Measurements from ENCODE around the gene HCN2. TPM values are rescaled to one million over a fixed set of nuclear protein-coding genes. Genes with fewer than 3 reads are reported as not detected.

The HCN2 gene
- total RNA-seq, 4 donors from 2014 or later = 0.14 to 1.00 (median 0.64) TPM; not detected in 1

DNA sequence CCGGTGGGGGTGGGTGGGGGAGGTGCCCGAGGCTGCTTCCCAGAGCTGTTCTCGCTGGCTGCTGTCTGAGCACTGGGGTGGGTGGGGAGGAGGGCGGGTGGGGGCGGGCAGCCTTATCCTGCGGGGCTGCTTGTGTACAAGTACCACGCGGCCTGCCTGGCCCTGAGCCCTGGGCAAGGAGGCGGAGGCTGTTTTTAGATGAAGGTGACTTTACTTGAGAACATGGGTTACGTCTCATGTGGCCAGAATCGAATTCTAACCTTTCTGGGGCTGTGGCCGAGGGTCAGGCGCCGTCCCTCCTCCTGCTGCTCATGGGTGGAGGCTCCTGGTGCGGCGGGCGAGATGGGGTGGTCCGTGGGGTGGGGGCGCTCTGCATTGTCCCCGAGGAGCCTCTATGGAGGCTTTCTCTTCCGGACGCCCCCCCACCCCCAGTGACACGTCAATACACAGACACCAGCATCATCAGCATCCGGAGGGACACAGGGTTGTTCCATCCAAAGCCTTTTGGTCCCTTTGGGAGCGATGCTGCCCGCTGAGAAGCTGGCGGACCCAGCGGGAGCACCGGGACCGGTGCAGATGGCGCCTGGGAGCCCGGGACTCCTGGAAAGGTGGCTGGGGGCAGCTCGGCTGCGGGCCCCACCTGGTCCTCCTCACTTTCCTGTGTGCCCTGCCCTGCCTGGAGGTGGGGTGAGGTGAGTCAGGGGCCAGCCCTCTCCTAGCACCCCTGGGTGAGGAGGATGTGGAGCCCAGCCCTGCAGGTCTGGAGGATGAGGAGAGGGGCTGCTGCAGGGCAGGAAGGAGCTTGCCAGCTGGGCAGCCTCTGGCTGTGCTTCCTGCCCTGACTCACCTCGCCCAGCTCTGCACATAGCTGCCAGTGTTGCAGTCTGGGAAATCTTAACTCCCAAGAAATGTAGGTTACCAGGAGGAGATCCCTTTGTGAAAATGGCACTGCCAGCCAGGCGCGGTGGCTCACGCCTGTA is 13.9 kb upstream of the HCN2 start:
- intact Hi-C loops (cut with DNase I; ENCODE audit: low total_unique reads) = no loop called here
- DNase-seq = no peak
- WGBS, 2 donors (ENCODE audit: low coverage in 1 of 2) = 59% methylated on average over 33 of the region's 38 CpGs; no CpG with 5 or more reads in 1 of the 2 donors
- Histone ChIP-seq H3K27me3 (no peaks in the 10 kb centered on the region), H3K4me1 (peaks cover 21 to 52% (median 45%) of the 10 kb centered on the region in 4 donors), H3K9me3 (no peaks in the 10 kb centered on the region), H3K27ac (peak overlapping the region; percentile 5 to 97 (median 86)), H3K4me3 (peak overlapping the region; percentile 28 to 100 (median 98)), H3K36me3 (no peaks in the 10 kb centered on the region)
- in situ Hi-C loops (cut with MboI; ENCODE audit: low pct_ligation_motif_present in 1 of 4, low pct_unique_long_range_greater_than_20kb in 1 of 4, low sequenced_read_pairs in 3 of 4) = no loop called here
- TF ChIP-seq POLR2AphosphoS5 (IDR thresholded peaks at IDR 0.05) (no peak), CTCF (IDR thresholded peaks at IDR 0.05) (no peak), POLR2A (IDR thresholded peaks at IDR 0.05) (no peak), EP300 (IDR thresholded peaks at IDR 0.05; ENCODE audit: low read depth) (no peak)

DNA sequence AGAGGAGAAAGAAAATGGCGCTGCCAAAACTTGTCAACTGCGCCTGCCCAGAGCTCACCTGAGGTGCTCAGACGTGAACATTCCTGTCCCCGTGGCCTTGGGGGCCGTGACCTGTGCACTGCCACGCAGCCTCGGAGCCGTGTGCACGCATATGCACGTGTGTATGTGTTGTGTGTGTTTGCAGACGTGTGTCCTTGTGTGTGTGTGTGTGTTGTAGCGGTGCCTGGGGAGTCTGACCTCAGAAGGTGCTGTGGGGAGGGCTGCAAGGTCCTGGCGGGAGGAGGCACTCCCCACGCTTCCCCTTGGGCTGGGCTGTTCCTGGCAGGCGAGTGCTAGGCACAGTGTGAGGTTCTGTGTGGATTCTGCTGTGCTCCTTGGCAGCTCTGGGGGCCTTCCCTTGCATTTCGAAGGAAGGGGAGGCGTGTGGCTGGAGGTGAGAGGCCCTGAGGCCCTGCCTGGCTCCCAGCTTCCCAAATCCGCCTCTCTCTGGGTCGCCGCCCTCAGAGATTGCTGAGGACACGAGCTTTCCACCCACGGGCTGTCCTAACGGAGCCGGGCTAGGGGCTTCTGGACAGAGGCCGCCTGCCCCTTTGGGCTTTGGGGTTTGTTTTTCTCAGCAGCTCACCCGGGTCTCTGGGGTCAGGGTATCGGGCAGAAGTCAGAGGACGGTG is 12.8 kb upstream of the HCN2 start:
- peaks cover 0 to 10% (median 5%) of the 10 kb centered on the region in 4 donors for H3K36me3 ChIP-seq

GRCh38 chr19:577439-578392 is 12.0 kb upstream of the HCN2 start:
- peaks cover 0 to 18% (median 9%) of the 10 kb centered on the region in 4 donors for H3K36me3 ChIP-seq
- intact Hi-C loops (cut with DNase I; ENCODE audit: low total_unique reads) = loop anchor here (2.0 kb wide), 1 partner anchor 25 kb away; no protein-coding TSS in a partner anchor
- H3K27ac ChIP-seq = no peak overlapping the region
- no peak for TF ChIP-seq CTCF (IDR thresholded peaks at IDR 0.05)
- TF ChIP-seq POLR2AphosphoS5 (IDR thresholded peaks at IDR 0.05) = peak in 1 of 3 donors; percentile 16
- no peaks in the 10 kb centered on the region for H3K27me3 ChIP-seq
- no peaks in the 10 kb centered on the region for H3K9me3 ChIP-seq
- 90% methylated on average over 59 of the region's 66 CpGs; no CpG with 5 or more reads in 1 of the 2 donors for WGBS, 2 donors (ENCODE audit: low coverage in 1 of 2)
- no peak for DNase-seq
- in situ Hi-C loops (cut with MboI; ENCODE audit: low pct_ligation_motif_present in 1 of 4, low pct_unique_long_range_greater_than_20kb in 1 of 4, low sequenced_read_pairs in 3 of 4) = no loop called here
- no peak overlapping the region for H3K4me3 ChIP-seq
- H3K4me1 ChIP-seq = peaks cover 19 to 40% (median 35%) of the 10 kb centered on the region in 4 donors

More for the DNA sequence above, 12.8 kb upstream of the HCN2 start:
- WGBS, 2 donors (ENCODE audit: low coverage in 1 of 2) = 82 to 83% methylated on average over 12 to 26 of the region's 28 CpGs
- Histone ChIP-seq H3K4me1 (peaks cover 19 to 41% (median 36%) of the 10 kb centered on the region in 4 donors), H3K27ac (no peak overlapping the region), H3K4me3 (no peak overlapping the region), H3K9me3 (no peaks in the 10 kb centered on the region), H3K27me3 (no peaks in the 10 kb centered on the region)
- TF ChIP-seq POLR2A (IDR thresholded peaks at IDR 0.05) (no peak), CTCF (IDR thresholded peaks at IDR 0.05) (no peak), POLR2AphosphoS5 (IDR thresholded peaks at IDR 0.05) (no peak), EP300 (IDR thresholded peaks at IDR 0.05; ENCODE audit: low read depth) (no peak)
- intact Hi-C loops (cut with DNase I; ENCODE audit: low total_unique reads) = no loop called here
- in situ Hi-C loops (cut with MboI; ENCODE audit: low pct_ligation_motif_present in 1 of 4, low pct_unique_long_range_greater_than_20kb in 1 of 4, low sequenced_read_pairs in 3 of 4) = no loop called here
- DNase-seq = no peak

Measured in transverse colon (tissue), 4 donors.